Activated CD4-positive, alpha-beta memory T cell treated with anti-CD3 and anti-CD28 coated beads, Interleukin-2, amount 10 ng/mL, durations not matched to agents 7 days and 5 days (primary cell): ENCODE measurements around the gene FAM83E. TPM values are rescaled to one million over a fixed set of nuclear protein-coding genes. Genes with fewer than 3 reads are reported as not detected.
"Not testable (repeated sequence)": the region's sequence is repeated elsewhere in the genome, so short reads cannot be mapped to it uniquely, and the experiment has no call there.

Source experiments
- CTCF ChIA-PET: fragments of 350-600 bp; sonication (Branson Sonifier 250); formaldehyde crosslinking; loops from one replicate; lab custom pipeline; 2021; ENCODE audit warnings: antibody characterized with exemption, inconsistent platforms; lab: Charles Lee
- POLR2A ChIA-PET: fragments of 350-600 bp; sonication (Branson Sonifier 250); formaldehyde crosslinking; loops from one replicate; lab custom pipeline; 2021; ENCODE audit warnings: antibody characterized with exemption; lab: Charles Lee
- DNase-seq: peaks from one replicate; pipeline ENCODE4 v3.0.0-alpha.2; 2020
- H3K27ac Mint-ChIP-seq: one replicate; pipeline ENCODE4 v1.8.0; 2021; ENCODE audit warnings: mild to moderate bottlenecking, mixed read lengths
- H3K27me3 Mint-ChIP-seq: one replicate; pipeline ENCODE4 v1.8.0; 2021; ENCODE audit warnings: mixed read lengths
- H3K36me3 Mint-ChIP-seq: one replicate; pipeline ENCODE4 v1.8.0; 2021; ENCODE audit warnings: low read depth, mixed read lengths
- H3K4me1 Mint-ChIP-seq: one replicate; pipeline ENCODE4 v1.8.0; 2021; ENCODE audit warnings: mixed read lengths
- H3K4me3 Mint-ChIP-seq: one replicate; pipeline ENCODE4 v1.8.0; 2021; ENCODE audit warnings: mild to moderate bottlenecking, mixed read lengths
- H3K9me3 Mint-ChIP-seq: one replicate; pipeline ENCODE4 v1.8.0; 2021; ENCODE audit warnings: mixed read lengths
- total RNA-seq, 2 experiments: library from RNA; stranded (reverse); gene quantifications; one replicate each; pipeline ENCODE4 v1.2.3, GENCODE V29; 2021

The FAM83E gene
- total RNA-seq, 2 experiments from 2014 or later: 1.3 to 2.6 TPM

DNA sequence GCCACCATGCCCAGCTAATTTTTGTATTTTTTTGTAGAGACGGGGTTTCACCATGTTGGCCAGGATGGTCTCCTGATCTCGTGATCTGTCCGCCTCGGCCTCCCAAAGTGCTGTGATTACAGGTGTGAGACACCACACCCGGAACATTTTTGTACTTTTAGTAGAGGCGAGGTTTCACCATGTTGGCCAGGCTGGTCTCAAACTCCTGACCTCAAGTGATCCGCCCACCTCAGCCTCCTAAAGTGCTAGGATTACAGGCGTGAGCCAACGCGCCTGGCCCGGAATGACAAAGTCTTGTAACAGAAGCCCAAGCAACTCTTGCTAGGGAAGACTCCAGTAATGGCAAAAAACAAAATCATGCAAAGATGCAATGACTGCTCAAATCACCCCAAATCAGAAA, 17.4 kb upstream of the FAM83E start:
- ChIA-PET POLR2A (interaction anchor here (1.1 to 4.7 kb wide), 3 partner anchors 8 to 14 kb away, joined by 5 to 47 read pairs (median 15); partner anchors contain the start of genes RPL18 and SPHK2), CTCF (interaction anchor here (0.6 kb wide), 1 partner anchor 146 kb away, joined by 3 read pairs; no protein-coding TSS in a partner anchor)
- H3K9me3 Mint-ChIP-seq, H3K27ac Mint-ChIP-seq, H3K27me3 Mint-ChIP-seq, H3K4me3 Mint-ChIP-seq, DNase-seq, H3K36me3 Mint-ChIP-seq: not testable (repeated sequence)
- H3K4me1 Mint-ChIP-seq: peaks cover 42% of the 10 kb centered on the region

GRCh38 chr19:48631225-48631624, 16.3 kb upstream of the FAM83E start:
- H3K27ac Mint-ChIP-seq: peak overlapping the region; percentile 29
- H3K4me3 Mint-ChIP-seq: no peak overlapping the region
- H3K9me3 Mint-ChIP-seq: no peaks in the 10 kb centered on the region
- CTCF ChIA-PET: no interaction called here
- no peak for DNase-seq
- POLR2A ChIA-PET: interaction anchor here (4.7 kb wide), 1 partner anchor 13 kb away, joined by 47 read pairs; the partner anchor contains the start of genes RPL18 and SPHK2
- H3K27me3 Mint-ChIP-seq: no peaks in the 10 kb centered on the region
- H3K4me1 Mint-ChIP-seq: peaks cover 50% of the 10 kb centered on the region
- peaks cover 7% of the 10 kb centered on the region for H3K36me3 Mint-ChIP-seq

GRCh38 chr19:48630296-48631063, 15.6 kb upstream of the FAM83E start:
- POLR2A ChIA-PET: interaction anchor here (0.7 to 4.7 kb wide), 3 partner anchors 10 to 15 kb away, joined by 3 to 47 read pairs (median 3); partner anchors contain the start of genes RPL18 and SPHK2
- CTCF ChIA-PET: no interaction called here
- Mint-ChIP-seq H3K4me1 (peaks cover 47% of the 10 kb centered on the region), H3K27me3 (no peaks in the 10 kb centered on the region), H3K36me3 (peaks cover 7% of the 10 kb centered on the region), H3K4me3 (no peak overlapping the region), H3K27ac (no peak overlapping the region), H3K9me3 (no peaks in the 10 kb centered on the region)
- DNase-seq: no peak

GRCh38 chr19:48629599-48630295, 14.9 kb upstream of the FAM83E start:
- POLR2A ChIA-PET: interaction anchor here (0.7 kb wide), 2 partner anchors 9 to 16 kb away, joined by 3 read pairs; no protein-coding TSS in a partner anchor
- CTCF ChIA-PET: no interaction called here
- Mint-ChIP-seq H3K9me3 (no peaks in the 10 kb centered on the region), H3K27me3 (no peaks in the 10 kb centered on the region), H3K4me3 (no peak overlapping the region), H3K27ac (no peak overlapping the region), H3K4me1 (peaks cover 48% of the 10 kb centered on the region), H3K36me3 (peaks cover 7% of the 10 kb centered on the region)
- no peak for DNase-seq

DNA sequence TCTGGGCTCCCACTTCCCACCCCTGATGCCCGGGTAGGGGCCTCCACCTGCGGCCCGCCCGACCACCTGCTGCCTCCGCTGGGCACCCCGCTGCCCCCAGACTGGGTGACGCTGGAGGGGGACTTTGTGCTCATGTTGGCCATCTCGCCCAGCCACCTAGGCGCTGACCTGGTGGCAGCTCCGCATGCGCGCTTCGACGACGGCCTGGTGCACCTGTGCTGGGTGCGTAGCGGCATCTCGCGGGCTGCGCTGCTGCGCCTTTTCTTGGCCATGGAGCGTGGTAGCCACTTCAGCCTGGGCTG, 14.4 kb upstream of the FAM83E start:
- CTCF ChIA-PET: no interaction called here
- Mint-ChIP-seq H3K4me1 (peaks cover 47% of the 10 kb centered on the region), H3K36me3 (peaks cover 7% of the 10 kb centered on the region), H3K27me3 (no peaks in the 10 kb centered on the region), H3K27ac (no peak overlapping the region), H3K9me3 (no peaks in the 10 kb centered on the region), H3K4me3 (no peak overlapping the region)
- POLR2A ChIA-PET: no interaction called here
- DNase-seq: no peak

DNA sequence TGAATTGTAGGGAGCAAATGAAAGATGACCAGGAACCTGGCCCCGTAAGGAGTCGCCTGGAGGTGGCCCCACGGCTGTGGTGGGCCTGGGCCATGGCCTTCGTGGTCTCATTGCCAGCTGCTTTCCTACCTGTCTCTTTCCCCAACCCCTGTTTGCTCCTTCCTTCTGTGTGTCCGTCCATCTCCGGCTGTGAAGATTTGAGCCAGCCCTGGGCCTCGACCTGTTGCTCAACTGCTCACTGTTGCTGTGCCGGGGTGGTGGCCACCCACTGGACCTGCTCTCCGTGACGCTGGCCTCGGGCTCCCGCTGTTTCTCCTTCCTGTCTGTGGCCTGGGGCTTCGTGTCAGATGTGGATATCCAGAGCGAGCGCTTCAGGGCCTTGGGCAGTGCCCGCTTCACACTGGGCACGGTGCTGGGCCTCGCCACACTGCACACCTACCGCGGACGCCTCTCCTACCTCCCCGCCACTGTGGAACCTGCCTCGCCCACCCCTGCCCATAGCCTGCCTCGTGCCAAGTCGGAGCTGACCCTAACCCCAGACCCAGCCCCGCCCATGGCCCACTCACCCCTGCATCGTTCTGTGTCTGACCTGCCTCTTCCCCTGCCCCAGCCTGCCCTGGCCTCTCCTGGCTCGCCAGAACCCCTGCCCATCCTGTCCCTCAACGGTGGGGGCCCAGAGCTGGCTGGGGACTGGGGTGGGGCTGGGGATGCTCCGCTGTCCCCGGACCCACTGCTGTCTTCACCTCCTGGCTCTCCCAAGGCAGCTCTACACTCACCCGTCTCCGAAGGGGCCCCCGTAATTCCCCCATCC, 13.8 kb upstream of the FAM83E start:
- ChIA-PET CTCF (no interaction called here), POLR2A (interaction anchor here (1.1 to 2.0 kb wide), 4 partner anchors 8 to 13 kb away, joined by 3 to 6 read pairs (median 6); partner anchors contain the start of genes DBP, RPL18 and SPHK2)
- no peak for DNase-seq
- Mint-ChIP-seq H3K4me3 (no peak overlapping the region), H3K36me3 (peaks cover 10% of the 10 kb centered on the region), H3K4me1 (peaks cover 47% of the 10 kb centered on the region), H3K27me3 (no peaks in the 10 kb centered on the region), H3K27ac (no peak overlapping the region), H3K9me3 (no peaks in the 10 kb centered on the region)

GRCh38 chr19:48627865-48628314, 13.0 kb upstream of the FAM83E start:
- CTCF ChIA-PET: no interaction called here
- Mint-ChIP-seq H3K4me1 (peaks cover 49% of the 10 kb centered on the region), H3K4me3 (no peak overlapping the region), H3K27me3 (no peaks in the 10 kb centered on the region), H3K27ac (no peak overlapping the region), H3K36me3 (peaks cover 16% of the 10 kb centered on the region), H3K9me3 (no peaks in the 10 kb centered on the region)
- no peak for DNase-seq
- POLR2A ChIA-PET: interaction anchor here (1.1 to 2.0 kb wide), 4 partner anchors 9 to 12 kb away, joined by 3 to 6 read pairs (median 6); partner anchors contain the start of genes DBP, RPL18 and SPHK2

DNA sequence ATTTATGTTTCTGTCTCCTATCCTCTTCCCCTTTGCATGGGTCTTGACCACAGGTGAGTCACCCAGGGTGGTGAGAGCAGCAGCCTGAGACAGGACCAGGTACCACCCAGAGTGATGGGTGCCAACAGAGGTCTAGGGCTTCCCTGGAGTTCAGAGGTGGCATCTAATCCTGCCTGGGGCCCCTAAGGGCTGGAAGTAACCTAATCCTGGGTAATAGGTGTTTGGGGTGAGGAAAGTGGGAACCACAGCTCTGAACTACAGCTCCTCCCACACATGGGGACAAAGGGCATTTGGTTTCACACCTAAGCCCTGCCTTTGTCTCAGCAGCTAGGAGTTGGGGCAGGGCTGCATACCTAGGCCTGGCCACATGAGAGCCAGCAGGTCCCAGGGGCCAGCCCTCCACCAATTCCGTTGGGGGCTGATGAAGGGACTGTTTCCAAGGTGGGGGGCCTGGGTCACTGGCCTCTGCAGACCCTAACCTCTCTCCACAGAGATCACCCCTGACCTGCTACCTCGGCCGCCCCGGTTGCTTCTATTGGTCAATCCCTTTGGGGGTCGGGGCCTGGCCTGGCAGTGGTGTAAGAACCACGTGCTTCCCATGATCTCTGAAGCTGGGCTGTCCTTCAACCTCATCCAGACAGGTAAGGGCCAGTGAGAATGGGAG, 12.5 kb upstream of the FAM83E start:
- H3K27ac Mint-ChIP-seq: peak overlapping the region; percentile 52
- CTCF ChIA-PET: no interaction called here
- DNase-seq: peak; percentile 50
- no peaks in the 10 kb centered on the region for H3K27me3 Mint-ChIP-seq
- H3K4me3 Mint-ChIP-seq: no peak overlapping the region
- H3K36me3 Mint-ChIP-seq: peaks cover 18% of the 10 kb centered on the region
- no peaks in the 10 kb centered on the region for H3K9me3 Mint-ChIP-seq
- POLR2A ChIA-PET: interaction anchor here (0.6 to 2.0 kb wide), 5 partner anchors 8 to 12 kb away, joined by 3 to 6 read pairs (median 5); partner anchors contain the start of genes DBP, RPL18 and SPHK2
- peaks cover 48% of the 10 kb centered on the region for H3K4me1 Mint-ChIP-seq

DNA sequence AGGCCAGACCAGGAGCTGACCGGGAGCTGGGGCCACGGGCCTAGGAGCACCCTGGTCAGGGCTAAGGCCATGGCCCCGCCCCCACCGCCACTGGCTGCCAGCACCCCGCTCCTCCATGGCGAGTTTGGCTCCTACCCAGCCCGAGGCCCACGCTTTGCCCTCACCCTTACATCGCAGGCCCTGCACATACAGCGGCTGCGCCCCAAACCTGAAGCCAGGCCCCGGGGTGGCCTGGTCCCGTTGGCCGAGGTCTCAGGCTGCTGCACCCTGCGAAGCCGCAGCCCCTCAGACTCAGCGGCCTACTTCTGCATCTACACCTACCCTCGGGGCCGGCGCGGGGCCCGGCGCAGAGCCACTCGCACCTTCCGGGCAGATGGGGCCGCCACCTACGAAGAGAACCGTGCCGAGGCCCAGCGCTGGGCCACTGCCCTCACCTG, 11.0 kb upstream of the FAM83E start:
- peaks cover 26% of the 10 kb centered on the region for H3K36me3 Mint-ChIP-seq
- CTCF ChIA-PET: no interaction called here
- POLR2A ChIA-PET: no interaction called here
- H3K4me3 Mint-ChIP-seq: no peak overlapping the region
- no peaks in the 10 kb centered on the region for H3K27me3 Mint-ChIP-seq
- H3K9me3 Mint-ChIP-seq: no peaks in the 10 kb centered on the region
- H3K4me1 Mint-ChIP-seq: peaks cover 53% of the 10 kb centered on the region
- H3K27ac Mint-ChIP-seq: no peak overlapping the region
- DNase-seq: no peak

DNA sequence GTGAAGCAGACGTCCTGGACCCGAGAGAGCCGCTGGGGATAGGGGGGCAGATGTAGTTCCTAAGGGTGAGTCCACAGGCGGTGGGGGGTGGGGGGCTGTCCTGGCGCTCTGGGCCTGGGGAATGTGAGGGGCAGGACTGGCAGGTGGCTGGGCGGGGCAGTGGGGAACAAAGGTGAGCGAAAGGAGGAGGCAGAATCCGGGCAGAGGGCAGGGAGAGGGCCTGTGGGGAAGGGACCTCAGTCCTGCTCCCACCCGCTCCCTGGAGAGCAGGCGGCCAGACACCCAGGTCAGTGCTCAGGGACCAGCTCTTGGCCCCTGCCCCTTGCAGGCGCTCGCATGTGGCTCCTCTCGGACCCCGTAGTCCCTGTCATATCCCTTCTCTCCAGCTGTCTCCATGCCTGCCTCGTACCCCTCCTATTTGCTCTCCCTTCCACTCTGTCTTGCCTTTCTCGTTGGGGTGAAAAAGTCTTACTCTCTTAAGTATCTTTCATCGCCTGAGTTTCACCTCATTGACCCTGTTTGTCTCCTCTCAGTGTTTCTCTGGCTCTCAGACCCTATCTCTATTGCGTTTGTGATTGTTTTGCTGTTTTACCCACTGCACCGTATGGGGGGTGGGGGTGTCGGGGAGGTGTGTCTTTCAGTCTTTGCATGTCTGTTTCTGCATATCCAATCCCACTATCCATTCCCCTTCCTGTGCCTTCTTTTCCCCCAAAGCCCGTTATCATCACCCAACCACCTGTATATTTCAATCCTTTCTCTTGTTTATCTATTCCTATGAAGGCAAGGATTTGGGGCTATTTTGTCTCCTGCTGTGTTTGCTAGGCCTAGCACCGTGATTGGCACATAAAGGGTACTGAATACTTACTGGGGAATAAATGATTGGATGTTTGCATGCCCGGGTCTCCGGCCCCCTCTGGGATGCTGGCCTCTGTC, 10.2 kb upstream of the FAM83E start:
- Mint-ChIP-seq H3K27ac (peak overlapping the region; percentile 55), H3K4me1 (peaks cover 48% of the 10 kb centered on the region), H3K9me3 (no peaks in the 10 kb centered on the region), H3K36me3 (peaks cover 25% of the 10 kb centered on the region), H3K4me3 (peak overlapping the region; percentile 71), H3K27me3 (no peaks in the 10 kb centered on the region)
- DNase-seq: no peak
- POLR2A ChIA-PET: interaction anchor here (0.6 to 1.8 kb wide), 2 partner anchors 9 to 10 kb away, joined by 3 to 7 read pairs; partner anchors contain the start of gene FAM83E
- CTCF ChIA-PET: no interaction called here

DNA sequence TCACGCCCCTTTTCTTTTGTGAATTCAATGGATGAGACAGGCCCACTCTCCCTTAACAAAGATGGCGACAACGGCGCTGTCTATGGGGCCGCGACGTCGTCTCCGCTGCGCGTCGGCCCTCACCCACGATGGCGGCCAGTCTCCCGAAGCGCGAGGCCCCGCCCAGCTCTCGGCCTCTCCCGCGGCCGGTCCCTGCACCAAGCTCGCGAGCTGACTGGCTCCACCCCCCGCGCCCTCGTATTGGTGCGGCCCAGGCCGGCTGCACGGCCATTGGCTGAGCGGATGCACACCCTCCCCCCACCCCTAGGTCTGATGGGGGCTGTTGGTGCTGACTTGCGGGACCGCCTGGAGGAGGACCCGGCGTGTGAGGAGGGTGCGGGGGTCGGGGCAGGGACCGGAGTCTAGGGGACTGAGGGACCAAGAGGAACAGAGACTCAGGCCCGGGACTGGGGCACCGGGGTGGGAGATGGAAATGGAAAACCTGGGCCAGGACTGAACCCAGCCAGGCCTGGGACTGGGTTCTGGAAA, 9.3 kb upstream of the FAM83E start:
- Mint-ChIP-seq H3K36me3 (peaks cover 27% of the 10 kb centered on the region), H3K27me3 (no peaks in the 10 kb centered on the region), H3K27ac (peak overlapping the region; percentile 86), H3K9me3 (no peaks in the 10 kb centered on the region), H3K4me3 (peak overlapping the region; percentile 71), H3K4me1 (peaks cover 53% of the 10 kb centered on the region)
- CTCF ChIA-PET: interaction anchor here (0.6 to 1.9 kb wide), 4 partner anchors 10 to 369 kb away, joined by 3 to 11 read pairs (median 6); partner anchors contain the start of genes DBP, GYS1 and RUVBL2
- DNase-seq: peak; percentile 98
- POLR2A ChIA-PET: interaction anchor here (1.1 to 1.9 kb wide), 4 partner anchors 9 to 21 kb away, joined by 4 to 15 read pairs (median 6); partner anchors contain the start of genes CA11 and FAM83E
